Type B pancreatic cell (in vitro differentiated cells): ENCODE data around the gene FILIP1. TPM values are rescaled to one million over a fixed set of nuclear protein-coding genes. Genes with fewer than 3 reads are reported as not detected.

Source experiments
- DNase-seq: peaks from one replicate; pipeline ENCODE4 v3.0.0; 2021; ENCODE audit warnings: mixed read lengths; ENCODE audit not compliant: unreplicated experiment; ENCODE audit errors: extremely low spot score
- H3K27ac Mint-ChIP-seq: 2 replicates; pipeline ENCODE4 v1.8.0; 2021; ENCODE audit warnings: mild to moderate bottlenecking, mixed read lengths
- H3K27me3 Mint-ChIP-seq: 2 replicates; pipeline ENCODE4 v1.8.0; 2021; ENCODE audit warnings: mixed read lengths
- H3K36me3 Mint-ChIP-seq: 2 replicates; pipeline ENCODE4 v1.8.0; 2021; ENCODE audit warnings: mixed read lengths
- H3K4me1 Mint-ChIP-seq: one replicate; pipeline ENCODE4 v1.8.0; 2021; ENCODE audit warnings: mixed read lengths; ENCODE audit not compliant: unreplicated experiment
- H3K4me3 Mint-ChIP-seq: 2 replicates; pipeline ENCODE4 v1.8.0; 2021; ENCODE audit warnings: mild to moderate bottlenecking, mixed read lengths
- H3K9me3 Mint-ChIP-seq: 2 replicates; pipeline ENCODE4 v1.8.0; 2021; ENCODE audit warnings: mixed read lengths
- CTCF ChIP-seq: fragments of 200-600 bp; sonication (generic); conservative IDR thresholded peaks from 2 replicates; pipeline ENCODE4 v1.5.0; 2021; ENCODE audit warnings: antibody characterized with exemption, mild to moderate bottlenecking
- total RNA-seq: library from RNA; stranded (reverse); gene quantifications from 2 replicates; pipeline ENCODE4 v1.2.1, GENCODE V29; 2021; ENCODE audit warnings: low replicate concordance

The FILIP1 gene
- total RNA-seq, 1 donor from 2014 or later: 5.0 TPM

GRCh38 chr6:75280131-75280855 lies 213.3 kb downstream of the FILIP1 start:
- Mint-ChIP-seq H3K36me3 (peaks cover 26% of the 10 kb centered on the region), H3K27ac (peak overlapping the region; percentile 5), H3K27me3 (no peaks in the 10 kb centered on the region), H3K4me1 (peaks cover 27% of the 10 kb centered on the region), H3K4me3 (peak overlapping the region; percentile 67), H3K9me3 (peaks cover 3% of the 10 kb centered on the region)
- no peak for TF ChIP-seq CTCF
- DNase-seq: no peak

GRCh38 chr6:75279418-75279817 lies 214.2 kb downstream of the FILIP1 start:
- H3K27ac Mint-ChIP-seq: peak overlapping the region; percentile 49
- H3K27me3 Mint-ChIP-seq: no peaks in the 10 kb centered on the region
- H3K9me3 Mint-ChIP-seq: peaks cover 8% of the 10 kb centered on the region
- DNase-seq: no peak
- TF ChIP-seq CTCF: no peak
- H3K36me3 Mint-ChIP-seq: peaks cover 32% of the 10 kb centered on the region
- peaks cover 31% of the 10 kb centered on the region for H3K4me1 Mint-ChIP-seq
- peak overlapping the region; percentile 57 for H3K4me3 Mint-ChIP-seq

GRCh38 chr6:75278474-75279077 lies 215.0 kb downstream of the FILIP1 start:
- no peak for TF ChIP-seq CTCF
- DNase-seq: no peak
- Mint-ChIP-seq H3K36me3 (peaks cover 40% of the 10 kb centered on the region), H3K27me3 (no peaks in the 10 kb centered on the region), H3K4me3 (peak overlapping the region; percentile 42), H3K9me3 (peaks cover 8% of the 10 kb centered on the region), H3K4me1 (peaks cover 35% of the 10 kb centered on the region), H3K27ac (peak overlapping the region; percentile 37)

- peaks cover 20% of the 10 kb centered on the region for H3K9me3 Mint-ChIP-seq
- TF ChIP-seq CTCF: no peak
- H3K27ac Mint-ChIP-seq: peak overlapping the region; percentile 84
- H3K27me3 Mint-ChIP-seq: no peaks in the 10 kb centered on the region
- peaks cover 30% of the 10 kb centered on the region for H3K4me1 Mint-ChIP-seq
- peak overlapping the region; percentile 62 for H3K4me3 Mint-ChIP-seq
- peaks cover 68% of the 10 kb centered on the region for H3K36me3 Mint-ChIP-seq
- DNase-seq: no peak
Measured at GRCh38 chr6:75275067-75275466, 218.5 kb downstream of the FILIP1 start.

GRCh38 chr6:75273009-75273408 lies 220.6 kb downstream of the FILIP1 start:
- DNase-seq: no peak
- peaks cover 30% of the 10 kb centered on the region for H3K4me1 Mint-ChIP-seq
- H3K36me3 Mint-ChIP-seq: peaks cover 70% of the 10 kb centered on the region
- H3K9me3 Mint-ChIP-seq: peaks cover 20% of the 10 kb centered on the region
- TF ChIP-seq CTCF: no peak
- H3K27me3 Mint-ChIP-seq: no peaks in the 10 kb centered on the region
- no peak overlapping the region for H3K4me3 Mint-ChIP-seq
- peak overlapping the region; percentile 86 for H3K27ac Mint-ChIP-seq
